ENCODE results near the gene WNT7B.

WNT7B gene

DNA sequence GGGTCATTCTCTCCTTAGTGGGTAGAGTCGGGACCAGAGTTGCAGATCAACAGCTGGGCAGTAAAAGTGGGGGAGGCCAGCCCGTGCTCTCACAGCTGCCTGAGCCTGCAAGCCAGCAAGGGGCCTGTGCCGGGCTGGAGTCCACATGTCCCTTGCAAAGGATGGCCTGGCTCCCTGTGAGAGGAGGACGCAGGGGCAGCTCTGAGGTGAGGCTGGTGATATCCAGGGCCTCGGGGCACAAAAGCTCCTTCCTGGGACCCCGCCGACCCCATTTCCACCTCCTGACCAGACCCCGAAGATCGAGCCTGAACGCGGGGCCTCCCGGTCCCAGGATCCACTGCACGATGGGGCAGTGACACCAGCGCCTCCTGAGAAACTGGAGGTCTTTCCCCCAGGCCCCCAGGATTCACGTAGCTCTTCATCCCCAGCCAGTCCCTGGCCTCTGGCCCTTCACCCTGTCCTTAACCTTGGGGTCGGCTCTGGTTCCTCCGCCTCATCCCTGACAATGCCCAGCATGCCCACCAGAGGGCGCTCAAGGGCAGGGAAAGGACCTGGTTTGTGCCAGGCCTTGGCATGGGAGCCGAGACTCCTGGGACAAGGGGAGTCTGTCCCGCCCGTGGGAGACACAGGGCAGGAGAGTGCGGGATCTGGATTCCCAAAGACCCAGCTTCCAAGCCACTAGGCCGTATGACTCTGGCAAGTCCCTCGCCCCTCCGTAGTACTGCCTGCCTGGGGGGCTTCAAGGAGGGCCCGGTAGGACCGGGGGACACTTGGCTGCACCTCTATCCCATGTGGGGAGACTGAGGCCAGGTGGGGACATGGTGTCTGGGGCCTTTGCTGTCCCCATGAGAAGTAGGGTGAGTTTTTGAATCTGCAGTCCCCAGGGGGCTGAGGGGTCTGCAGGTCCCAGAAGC, 17.8 kb upstream of the WNT7B start:
- no peak for DNase-seq (ENCODE audit: extremely low read depth, low read depth)
- H3K4me3 ChIP-seq (replicated peaks; ENCODE audit: low read depth, low read length), result no peak overlapping the region
- peak; percentile 97 for TF ChIP-seq CTCF (IDR thresholded peaks at IDR 0.05; ENCODE audit: low read depth, low read length, missing control alignments)

- H3K4me3 ChIP-seq (replicated peaks; ENCODE audit: low read depth, low read length), result no peak overlapping the region
- no peak for DNase-seq (ENCODE audit: extremely low read depth, low read depth)
- TF ChIP-seq CTCF (IDR thresholded peaks at IDR 0.05; ENCODE audit: low read depth, low read length, missing control alignments), result no peak
Measured at GRCh38 chr22:45993841-45994240, 16.9 kb upstream of the WNT7B start.

DNA sequence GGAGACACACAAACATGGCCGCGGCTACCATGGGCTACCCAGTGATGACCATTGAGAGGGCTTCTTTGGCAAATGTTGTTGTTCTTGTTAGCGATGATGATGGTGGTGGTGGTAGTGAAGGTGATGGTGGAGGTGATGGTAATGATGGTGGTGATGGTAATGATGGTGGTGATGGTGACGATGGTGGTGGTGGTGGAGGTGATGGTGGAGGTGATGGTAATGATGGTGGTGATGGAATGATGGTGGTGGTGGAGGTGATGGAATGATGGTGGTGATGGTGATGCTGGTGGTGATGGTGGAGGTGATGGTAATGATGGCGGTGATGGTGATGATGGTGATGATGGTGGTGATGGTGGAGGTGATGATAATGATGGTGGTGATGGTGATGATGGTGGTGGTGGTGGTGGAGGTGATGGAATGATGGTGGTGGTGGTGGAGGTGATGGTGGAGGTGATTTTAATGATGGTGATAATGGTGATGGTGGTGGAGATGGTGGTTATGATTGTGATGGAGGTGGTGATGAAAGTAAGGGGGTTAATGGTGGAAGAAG, 16.3 kb upstream of the WNT7B start:
- no peak for TF ChIP-seq CTCF (IDR thresholded peaks at IDR 0.05; ENCODE audit: low read depth, low read length, missing control alignments)
- no peak overlapping the region for H3K4me3 ChIP-seq (replicated peaks; ENCODE audit: low read depth, low read length)
- no peak for DNase-seq (ENCODE audit: extremely low read depth, low read depth)

DNA sequence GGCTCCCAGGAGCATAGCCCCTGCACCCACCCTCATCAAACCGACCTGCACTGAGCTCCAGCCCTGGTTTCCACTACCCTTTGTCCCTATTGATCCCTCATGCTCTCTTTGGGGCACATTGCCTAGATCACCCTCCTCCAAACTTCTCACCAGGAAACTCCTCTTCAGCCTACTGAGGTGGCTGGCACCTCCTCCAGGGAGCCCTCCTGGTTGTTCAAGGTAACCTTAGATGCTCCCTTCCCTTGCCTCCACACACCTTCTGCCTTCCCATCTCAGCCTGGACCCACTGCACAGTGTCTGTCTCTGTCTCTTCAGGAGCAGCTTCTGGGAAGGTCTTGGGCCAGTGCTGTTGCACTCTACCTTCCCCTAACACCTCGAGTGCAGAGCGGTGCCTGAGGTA, 15.8 kb upstream of the WNT7B start:
- TF ChIP-seq CTCF (IDR thresholded peaks at IDR 0.05; ENCODE audit: low read depth, low read length, missing control alignments), result no peak
- no peak for DNase-seq (ENCODE audit: extremely low read depth, low read depth)
- H3K4me3 ChIP-seq (replicated peaks; ENCODE audit: low read depth, low read length), result no peak overlapping the region

- no peak overlapping the region for H3K4me3 ChIP-seq (replicated peaks; ENCODE audit: low read depth, low read length)
- no peak for TF ChIP-seq CTCF (IDR thresholded peaks at IDR 0.05; ENCODE audit: low read depth, low read length, missing control alignments)
- DNase-seq (ENCODE audit: extremely low read depth, low read depth), result no peak
Measured at GRCh38 chr22:45991098-45991497, 14.1 kb upstream of the WNT7B start.

DNA sequence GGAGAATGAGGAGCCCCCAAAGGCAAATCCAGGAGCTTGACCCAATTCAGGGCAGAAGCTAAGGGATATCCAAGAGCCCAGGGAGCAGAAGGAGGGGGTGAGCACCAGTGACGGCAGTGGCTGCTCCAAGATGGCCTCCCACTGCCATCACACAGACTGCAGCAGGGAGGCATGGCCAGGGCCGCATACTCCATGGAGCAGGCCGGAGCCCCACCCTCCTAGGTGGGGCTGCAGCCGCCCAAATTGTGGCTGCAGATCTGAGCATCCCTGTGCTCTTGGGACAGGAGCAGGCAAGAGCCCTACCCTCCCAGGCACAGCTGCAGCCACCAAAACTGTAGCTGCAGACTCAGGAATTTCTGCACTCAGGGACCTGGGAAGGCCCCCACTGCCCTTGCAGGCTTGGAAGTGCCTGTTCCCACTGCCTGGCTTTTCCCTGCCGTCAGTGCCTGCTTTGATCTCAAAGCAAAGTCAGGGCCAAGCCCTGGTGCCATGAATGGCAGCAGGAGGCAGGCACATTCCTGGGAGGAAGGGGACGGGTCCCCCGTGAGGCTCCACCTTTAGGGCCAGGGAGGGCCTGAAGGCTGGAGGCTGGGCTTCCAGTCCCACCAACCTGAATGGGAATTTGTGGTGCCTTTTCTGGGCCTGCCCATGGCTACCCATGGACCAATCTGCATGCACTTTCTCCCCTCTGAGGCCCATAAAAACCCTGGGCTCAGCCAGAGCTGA, 10.3 kb upstream of the WNT7B start:
- DNase-seq (ENCODE audit: extremely low read depth, low read depth), result no peak
- TF ChIP-seq CTCF (IDR thresholded peaks at IDR 0.05; ENCODE audit: low read depth, low read length, missing control alignments), result no peak
- H3K4me3 ChIP-seq (replicated peaks; ENCODE audit: low read depth, low read length), result no peak overlapping the region

Data from HFF-Myc (cell line).